SU-DHL-6 (cell line): ENCODE results near the gene WNT7A.

Experiments used
- H2AFZ ChIP-seq: fragments of 200-600 bp; sonication (generic); 2 replicates; pipeline ENCODE4 v1.6.1; 2014; ENCODE audit warnings: low read depth, mild to moderate bottlenecking, moderate library complexity, mixed read lengths, antibody characterized with exemption, low read length; ENCODE audit not compliant: severe bottlenecking
- H3F3A ChIP-seq: fragments of 200-600 bp; shearing (Covaris generic); 2 replicates; pipeline ENCODE4 v1.6.0; 2016; ENCODE audit warnings: antibody characterized with exemption, mild to moderate bottlenecking; ENCODE audit not compliant: insufficient read depth
- H3K27ac ChIP-seq: fragments of 200-600 bp; sonication (generic); 2 replicates; pipeline ENCODE4 v1.5.1; 2016; ENCODE audit warnings: low read depth, mild to moderate bottlenecking, low read length, moderate library complexity, mixed read lengths
- H3K27me3 ChIP-seq: fragments of 200-600 bp; sonication (generic), shearing (Covaris generic); 2 replicates; pipeline ENCODE4 v1.6.0; 2014; ENCODE audit warnings: mild to moderate bottlenecking, low read length
- H3K36me3 ChIP-seq: fragments of 200-600 bp; sonication (generic); 2 replicates; pipeline ENCODE4 v1.6.1; 2014; ENCODE audit warnings: mild to moderate bottlenecking, low read length, mixed read lengths
- H3K4me2 ChIP-seq: fragments of 300-600, 200-600 bp; shearing (Covaris generic), sonication (generic); 2 replicates; pipeline ENCODE4 v1.6.0; 2014; ENCODE audit warnings: low read length, low read depth, mild to moderate bottlenecking; ENCODE audit not compliant: poor library complexity, severe bottlenecking
- H3K4me3 ChIP-seq: fragments of 200-600 bp; sonication (generic); 2 replicates; pipeline ENCODE4 v1.5.1; 2014; ENCODE audit warnings: antibody characterized with exemption, low read length, mild to moderate bottlenecking, mixed read lengths; ENCODE audit not compliant: insufficient read depth, poor library complexity, severe bottlenecking
- H3K79me2 ChIP-seq: fragments of 200-600 bp; sonication (generic); 2 replicates; pipeline ENCODE4 v1.6.1; 2014; ENCODE audit warnings: mild to moderate bottlenecking, low read length, moderate library complexity; ENCODE audit not compliant: insufficient read depth
- H3K9ac ChIP-seq: fragments of 200-600 bp; sonication (generic); 2 replicates; pipeline ENCODE4 v1.7.0; 2014; ENCODE audit warnings: mild to moderate bottlenecking, low read length
- H3K9me2 ChIP-seq: fragments of 200-600 bp; sonication (generic); replicated peaks from 2 replicates; pipeline ENCODE4 v1.6.1; 2014; ENCODE audit warnings: low read length; ENCODE audit not compliant: insufficient read depth
- H3K9me3 ChIP-seq: fragments of 200-600 bp; sonication (generic); 2 replicates; pipeline ENCODE4 v1.6.1; 2014; ENCODE audit warnings: low read length, mixed read lengths; ENCODE audit not compliant: insufficient read depth
- H4K20me1 ChIP-seq: fragments of 200-600 bp; sonication (generic); 2 replicates; pipeline ENCODE4 v1.6.1; 2014; ENCODE audit warnings: low read depth, mild to moderate bottlenecking, antibody characterized with exemption, low read length, moderate library complexity, mixed read lengths
- CTCF ChIP-seq: fragments of 200-600 bp; sonication (generic); IDR thresholded peaks from one replicate; pipeline ENCODE4 v1.5.1; 2017; ENCODE audit warnings: antibody characterized with exemption, mild to moderate bottlenecking, low read length, moderate library complexity; ENCODE audit not compliant: insufficient read depth, poor library complexity, severe bottlenecking
- EZH2phosphoT487 ChIP-seq: fragments of 200-600 bp; sonication (generic), shearing (Covaris generic); conservative IDR thresholded peaks from 2 replicates; pipeline ENCODE4 v1.6.1; 2018; ENCODE audit warnings: mild to moderate bottlenecking, antibody characterized with exemption, low read length, moderate library complexity, mixed read lengths

Gene WNT7A

GRCh38 chr3:13787533-13788132 is 92.2 kb downstream of the WNT7A start:
- Histone ChIP-seq H3K9me3 (no peaks in the 10 kb centered on the region), H3K27ac (no peak overlapping the region), H3F3A (no peaks in the 10 kb centered on the region), H3K79me2 (no peaks in the 10 kb centered on the region), H3K9me2 (no peaks in the 10 kb centered on the region), H2AFZ (no peak overlapping the region), H4K20me1 (no peaks in the 10 kb centered on the region), H3K27me3 (no peaks in the 10 kb centered on the region), H3K36me3 (no peaks in the 10 kb centered on the region), H3K9ac (no peak overlapping the region), H3K4me2 (no peak overlapping the region), H3K4me3 (no peak overlapping the region)
- TF ChIP-seq EZH2phosphoT487 (no peak), CTCF (no peak)

GRCh38 chr3:13786811-13787210 is 93.1 kb downstream of the WNT7A start:
- no peak overlapping the region for H3K4me3 ChIP-seq
- H3K27me3 ChIP-seq, result no peaks in the 10 kb centered on the region
- H4K20me1 ChIP-seq, result no peaks in the 10 kb centered on the region
- no peaks in the 10 kb centered on the region for H3K9me3 ChIP-seq
- no peak overlapping the region for H3K27ac ChIP-seq
- TF ChIP-seq EZH2phosphoT487 (no peak), CTCF (no peak)
- H3K79me2 ChIP-seq, result no peaks in the 10 kb centered on the region
- no peaks in the 10 kb centered on the region for H3K36me3 ChIP-seq
- no peak overlapping the region for H2AFZ ChIP-seq
- no peaks in the 10 kb centered on the region for H3F3A ChIP-seq
- no peaks in the 10 kb centered on the region for H3K9me2 ChIP-seq
- no peak overlapping the region for H3K4me2 ChIP-seq
- no peak overlapping the region for H3K9ac ChIP-seq

- Histone ChIP-seq H3K27me3 (no peaks in the 10 kb centered on the region), H3F3A (no peaks in the 10 kb centered on the region), H3K9ac (no peak overlapping the region), H3K4me2 (no peak overlapping the region), H3K9me2 (no peaks in the 10 kb centered on the region), H2AFZ (no peak overlapping the region), H3K79me2 (no peaks in the 10 kb centered on the region), H3K9me3 (no peaks in the 10 kb centered on the region), H3K36me3 (no peaks in the 10 kb centered on the region), H4K20me1 (no peaks in the 10 kb centered on the region), H3K4me3 (no peak overlapping the region), H3K27ac (no peak overlapping the region)
- no peak for TF ChIP-seq EZH2phosphoT487
- TF ChIP-seq CTCF, result no peak
Measured at GRCh38 chr3:13785853-13786436, 93.9 kb downstream of the WNT7A start.
